SK-N-SH (cell line): ENCODE measurements around the gene SUPT5H. TPM values are rescaled to one million over a fixed set of nuclear protein-coding genes. Genes with fewer than 3 reads are reported as not detected.

Experiments
- CTCF ChIA-PET: fragments of 300-600, 350-600 bp; formaldehyde crosslinking; extraction: SDS; loops from one replicate; lab custom pipeline; 2021; lab: Yijun Ruan, JAX
- POLR2A ChIA-PET: fragments of 350-600 bp; sonication (Branson Sonifier 250); formaldehyde crosslinking; extraction: SDS; loops from one replicate; lab custom pipeline; 2020; ENCODE audit warnings: antibody characterized with exemption, inconsistent platforms; lab: Yijun Ruan, JAX
- DNase-seq: peaks from one replicate; pipeline ENCODE4 v3.0.0; 2012
- H2AFZ ChIP-seq: fragments of 200-600 bp; sonication (generic); 2 replicates; pipeline ENCODE4 v1.8.1; 2016; ENCODE audit warnings: antibody characterized with exemption, mild to moderate bottlenecking, low read depth
- H3F3A ChIP-seq: fragments of 200-600 bp; sonication (generic); replicated peaks from 2 replicates; pipeline ENCODE3; 2016; ENCODE audit warnings: antibody characterized with exemption, mild to moderate bottlenecking; ENCODE audit not compliant: insufficient read depth
- H3K27ac ChIP-seq, 2 experiments: fragments of 200-500 bp in 1 of 2; fragments of 200-600 bp in 1 of 2; sonication (Bioruptor generic) in 1 of 2; sonication (generic), shearing (Covaris generic) in 1 of 2; 2 replicates each; pipeline versions ENCODE4 v1.5.1 to v1.6.1; 2014 to 2016; ENCODE audit warnings: low read depth in 2 of 2, inconsistent platforms in 1 of 2, low read length in 1 of 2, mild to moderate bottlenecking in 1 of 2, mixed read lengths in 1 of 2
- H3K27me3 ChIP-seq: fragments of 200-600 bp; sonication (generic), shearing (Covaris generic); 2 replicates; pipeline ENCODE4 v1.6.1; 2016; ENCODE audit warnings: mixed run types; ENCODE audit not compliant: insufficient read depth
- H3K36me3 ChIP-seq, 2 experiments: fragments of 200-500 bp in 1 of 2; fragments of 200-600 bp in 1 of 2; sonication (Bioruptor generic) in 1 of 2; sonication (generic) in 1 of 2; replicated peaks in 1 of 2; 2 replicates each; pipeline versions ENCODE3 to v1.5.1; 2014 to 2016; ENCODE audit warnings: low read length in 1 of 2, mild to moderate bottlenecking in 1 of 2; ENCODE audit not compliant: insufficient read depth in 2 of 2, control insufficient read depth in 1 of 2
- H3K4me1 ChIP-seq, 2 experiments: fragments of 200-500 bp in 1 of 2; fragments of 200-600 bp in 1 of 2; sonication (Bioruptor generic) in 1 of 2; sonication (generic), shearing (Covaris generic) in 1 of 2; 2 replicates each; pipeline versions ENCODE4 v1.5.1 to v1.6.1; 2014 to 2016; ENCODE audit warnings: low read depth in 1 of 2, low read length in 1 of 2, mixed run types in 1 of 2; ENCODE audit not compliant: insufficient read depth in 2 of 2, control insufficient read depth in 1 of 2
- H3K4me2 ChIP-seq: fragments of 200-600 bp; sonication (generic), shearing (Covaris generic); 2 replicates; pipeline ENCODE4 v1.6.1; 2017; ENCODE audit warnings: mixed run types
- H3K4me3 ChIP-seq, 2 experiments: fragments of 200-500 bp in 1 of 2; fragments of 200-600 bp in 1 of 2; sonication (Bioruptor generic) in 1 of 2; sonication (generic), shearing (Covaris generic) in 1 of 2; 2 replicates each; pipeline versions ENCODE4 v1.5.1 to v1.8.1; 2014 to 2016; ENCODE audit warnings: low read depth in 2 of 2, inconsistent platforms in 1 of 2, low read length in 1 of 2, mild to moderate bottlenecking in 1 of 2, mixed read lengths in 1 of 2, moderate library complexity in 1 of 2
- H3K79me2 ChIP-seq: fragments of 200-600 bp; sonication (generic); 2 replicates; pipeline ENCODE4 v1.8.1; 2017; ENCODE audit warnings: mild to moderate bottlenecking; ENCODE audit not compliant: insufficient read depth
- H3K9ac ChIP-seq: fragments of 200-600 bp; sonication (generic); 2 replicates; pipeline ENCODE4 v1.6.1; 2017; ENCODE audit warnings: mixed run types
- H3K9me2 ChIP-seq: fragments of 200-600 bp; sonication (generic); 2 replicates; pipeline ENCODE4 v1.6.1; 2017; ENCODE audit warnings: mixed run types
- H3K9me3 ChIP-seq: fragments of 200-600 bp; sonication (generic); 2 replicates; pipeline ENCODE4 v1.6.1; 2017; ENCODE audit warnings: mixed run types, mild to moderate bottlenecking, moderate library complexity
- H4K20me1 ChIP-seq: fragments of 200-600 bp; sonication (generic); 2 replicates; pipeline ENCODE4 v1.6.1; 2017; ENCODE audit warnings: mild to moderate bottlenecking, mixed run types; ENCODE audit not compliant: insufficient read depth
- CHD2 ChIP-seq: fragments of 150-350 bp; IDR thresholded peaks from 2 replicates; pipeline ENCODE4 v1.6.1; 2018; ENCODE audit warnings: low read length; ENCODE audit not compliant: partially characterized antibody
- CTCF ChIP-seq: fragments of 200-600 bp; sonication (generic); IDR thresholded peaks from 2 replicates; pipeline ENCODE4 v1.6.1; 2017; ENCODE audit warnings: antibody characterized with exemption, mild to moderate bottlenecking, moderate library complexity
- ELF1 ChIP-seq: IDR thresholded peaks from 2 replicates; pipeline ENCODE4 v1.4.0; 2012
- EP300 ChIP-seq, 2 experiments: IDR thresholded peaks; 2 replicates each; pipeline versions ENCODE4 v1.4.0 to v1.6.1; 2012; ENCODE audit warnings: borderline replicate concordance in 1 of 2, low read depth in 1 of 2, low read length in 1 of 2
- FOXJ3 ChIP-seq: sonication (generic); formaldehyde crosslinking; IDR thresholded peaks from 2 replicates; pipeline ENCODE4 v1.5.1; 2020; ENCODE audit warnings: mild to moderate bottlenecking, missing genetic modification reagents
- FOXM1 ChIP-seq: IDR thresholded peaks from 2 replicates; pipeline ENCODE4 v1.4.0; 2012; ENCODE audit warnings: low read depth, mild to moderate bottlenecking
- JUND ChIP-seq: IDR thresholded peaks from 2 replicates; pipeline ENCODE4 v1.4.0; 2012
- MAX ChIP-seq: IDR thresholded peaks from 2 replicates; pipeline ENCODE4 v1.4.0; 2012; ENCODE audit warnings: low read depth
- MEF2A ChIP-seq: IDR thresholded peaks from 2 replicates; pipeline ENCODE4 v1.4.0; 2012; ENCODE audit warnings: low read depth, borderline replicate concordance
- MXI1 ChIP-seq: IDR thresholded peaks from 2 replicates; pipeline ENCODE4 v1.6.1; 2012; ENCODE audit warnings: mild to moderate bottlenecking, low read depth, low read length, improper control_type of control experiment
- NFIC ChIP-seq: IDR thresholded peaks from 2 replicates; pipeline ENCODE4 v1.4.0; 2012; ENCODE audit warnings: borderline replicate concordance
- NRF1 ChIP-seq: IDR thresholded peaks from 2 replicates; pipeline ENCODE4 v1.6.1; 2012; ENCODE audit warnings: low read depth, mild to moderate bottlenecking, low read length
- PBX3 ChIP-seq: IDR thresholded peaks from 2 replicates; pipeline ENCODE4; 2012
- RAD21 ChIP-seq: IDR thresholded peaks from 2 replicates; pipeline ENCODE4 v1.6.1; 2012; ENCODE audit warnings: mild to moderate bottlenecking, low read length
- REST ChIP-seq: IDR thresholded peaks from 2 replicates; pipeline ENCODE4 v1.6.1; 2012; ENCODE audit warnings: mild to moderate bottlenecking, low read depth, low read length, moderate library complexity
- RFX5 ChIP-seq: IDR thresholded peaks from 2 replicates; pipeline ENCODE4 v1.6.1; 2012; ENCODE audit warnings: mild to moderate bottlenecking, improper control_type of control experiment, low read length
- RXRA ChIP-seq: IDR thresholded peaks from 2 replicates; pipeline ENCODE4 v1.4.0; 2012; ENCODE audit warnings: low read depth, mild to moderate bottlenecking, borderline replicate concordance
- SIN3A ChIP-seq: IDR thresholded peaks from 2 replicates; pipeline ENCODE4 v1.6.1; 2012; ENCODE audit warnings: low read depth, mild to moderate bottlenecking, low read length, moderate library complexity, borderline replicate concordance
- TEAD4 ChIP-seq: IDR thresholded peaks from 2 replicates; pipeline ENCODE4 v1.4.0; 2012; ENCODE audit warnings: mild to moderate bottlenecking, borderline replicate concordance; ENCODE audit not compliant: insufficient read depth
- YY1 ChIP-seq: IDR thresholded peaks from 2 replicates; pipeline ENCODE4 v1.4.0; 2012; ENCODE audit warnings: low read depth, mild to moderate bottlenecking
- WGBS: methylation state at CpG from one replicate; pipeline ENCODE4 v1.1.6; 2017; ENCODE audit warnings: low lambda C conversion rate; 5-methylcytosine and 5-hydroxymethylcytosine counted together
- polyA plus RNA-seq, 3 experiments: library from polyadenylated mRNA; depleted of rRNA; stranded (reverse); fragments of >200 nt; gene quantifications; 2 replicates each; pipeline ENCODE4 v1.2.3, GENCODE V29; 2012
- TF ChIP-seq, protein P1 (sequence below): fragments of 150-350 bp; IDR thresholded peaks from 2 replicates; pipeline ENCODE4 v1.6.1; 2016; ENCODE audit warnings: mild to moderate bottlenecking, low read depth, low read length
- TF ChIP-seq, protein P2 (sequence below): fragments of 150-350 bp; IDR thresholded peaks from 2 replicates; pipeline ENCODE4 v1.6.1; 2017; ENCODE audit warnings: antibody characterized with exemption, low read length, low read depth, borderline replicate concordance
- TF ChIP-seq, protein P3 (sequence below): IDR thresholded peaks from 2 replicates; pipeline ENCODE4 v1.4.0; 2012; ENCODE audit warnings: low read depth, borderline replicate concordance

SUPT5H gene
- polyA plus RNA-seq, 1 of the 3 experiments (the other 2 are of a cell fraction): 137 TPM

DNA sequence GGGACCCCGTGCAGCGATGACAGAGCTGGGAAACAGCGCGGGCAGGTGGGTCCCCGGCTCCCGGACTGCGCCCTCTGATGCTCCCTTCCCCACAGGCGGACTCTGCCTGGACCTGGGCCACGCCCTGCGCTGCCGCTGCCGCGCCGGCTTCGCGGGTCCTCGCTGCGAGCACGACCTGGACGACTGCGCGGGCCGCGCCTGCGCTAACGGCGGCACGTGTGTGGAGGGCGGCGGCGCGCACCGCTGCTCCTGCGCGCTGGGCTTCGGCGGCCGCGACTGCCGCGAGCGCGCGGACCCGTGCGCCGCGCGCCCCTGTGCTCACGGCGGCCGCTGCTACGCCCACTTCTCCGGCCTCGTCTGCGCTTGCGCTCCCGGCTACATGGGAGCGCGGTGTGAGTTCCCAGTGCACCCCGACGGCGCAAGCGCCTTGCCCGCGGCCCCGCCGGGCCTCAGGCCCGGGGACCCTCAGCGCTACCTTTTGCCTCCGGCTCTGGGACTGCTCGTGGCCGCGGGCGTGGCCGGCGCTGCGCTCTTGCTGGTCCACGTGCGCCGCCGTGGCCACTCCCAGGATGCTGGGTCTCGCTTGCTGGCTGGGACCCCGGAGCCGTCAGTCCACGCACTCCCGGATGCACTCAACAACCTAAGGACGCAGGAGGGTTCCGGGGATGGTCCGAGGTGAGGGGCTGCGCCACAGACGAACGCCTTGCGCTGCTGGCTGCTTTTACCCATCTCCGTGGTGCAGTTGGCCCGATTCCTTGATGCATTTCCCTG lies 61.7 kb downstream of the SUPT5H start:
- no peaks in the 10 kb centered on the region for H3K36me3 ChIP-seq
- H3K27ac ChIP-seq: peak overlapping the region in 1 of 2 experiments; percentile 5; a peak in 1 of 4 replicates
- peaks cover 0 to 5% of the 10 kb centered on the region in 2 experiments; a peak in 1 of 4 replicates for H3K4me1 ChIP-seq
- no peaks in the 10 kb centered on the region for H3K79me2 ChIP-seq
- H3F3A ChIP-seq: no peaks in the 10 kb centered on the region
- WGBS: 18% methylated on average over 20 of the region's 96 CpGs
- no peaks in the 10 kb centered on the region for H3K9me2 ChIP-seq
- H3K4me2 ChIP-seq: peak overlapping the region; percentile 83
- H3K27me3 ChIP-seq: no peaks in the 10 kb centered on the region
- peak overlapping the region; percentile 53 for H3K9ac ChIP-seq
- ChIA-PET POLR2A (interaction anchor here (1.3 kb wide), 1 partner anchor 71 kb away, joined by 6 read pairs; the partner anchor contains the start of gene RPS16), CTCF (interaction anchor here (0.9 to 3.0 kb wide), 4 partner anchors 8 to 26 kb away, joined by 3 to 19 read pairs (median 4); partner anchors contain the start of genes DLL3, EID2B and SELENOV)
- H3K9me3 ChIP-seq: no peaks in the 10 kb centered on the region
- H2AFZ ChIP-seq: peak overlapping the region; percentile 84
- peak overlapping the region; percentile 64 to 76 for H3K4me3 ChIP-seq
- H4K20me1 ChIP-seq: no peaks in the 10 kb centered on the region
- DNase-seq: peak; percentile 96
- TF ChIP-seq PBX3 (no peak; the same call in 1 of the 2 replicates), NFIC (no peak), MAX (peak; percentile 98), YY1 (no peak), RXRA (no peak), CTCF (no peak), TEAD4 (no peak), MXI1 (peak; percentile 81), FOXM1 (no peak), REST (no peak), ELF1 (no peak), NRF1 (peak; percentile 79), SIN3A (peak; percentile 21; the same call in 1 of the 2 replicates), JUND (no peak), CHD2 (no peak), MEF2A (no peak), FOXJ3 (no peak), RFX5 (no peak), EP300 (IDR thresholded peaks at IDR 0.05; ENCODE audit: borderline replicate concordance in 1 of 2, low read depth in 1 of 2, low read length in 1 of 2) (no peak), RAD21 (no peak)
- TF ChIP-seq, protein P1, sequence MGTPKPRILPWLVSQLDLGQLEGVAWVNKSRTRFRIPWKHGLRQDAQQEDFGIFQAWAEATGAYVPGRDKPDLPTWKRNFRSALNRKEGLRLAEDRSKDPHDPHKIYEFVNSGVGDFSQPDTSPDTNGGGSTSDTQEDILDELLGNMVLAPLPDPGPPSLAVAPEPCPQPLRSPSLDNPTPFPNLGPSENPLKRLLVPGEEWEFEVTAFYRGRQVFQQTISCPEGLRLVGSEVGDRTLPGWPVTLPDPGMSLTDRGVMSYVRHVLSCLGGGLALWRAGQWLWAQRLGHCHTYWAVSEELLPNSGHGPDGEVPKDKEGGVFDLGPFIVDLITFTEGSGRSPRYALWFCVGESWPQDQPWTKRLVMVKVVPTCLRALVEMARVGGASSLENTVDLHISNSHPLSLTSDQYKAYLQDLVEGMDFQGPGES: no peak
- TF ChIP-seq, protein P2, sequence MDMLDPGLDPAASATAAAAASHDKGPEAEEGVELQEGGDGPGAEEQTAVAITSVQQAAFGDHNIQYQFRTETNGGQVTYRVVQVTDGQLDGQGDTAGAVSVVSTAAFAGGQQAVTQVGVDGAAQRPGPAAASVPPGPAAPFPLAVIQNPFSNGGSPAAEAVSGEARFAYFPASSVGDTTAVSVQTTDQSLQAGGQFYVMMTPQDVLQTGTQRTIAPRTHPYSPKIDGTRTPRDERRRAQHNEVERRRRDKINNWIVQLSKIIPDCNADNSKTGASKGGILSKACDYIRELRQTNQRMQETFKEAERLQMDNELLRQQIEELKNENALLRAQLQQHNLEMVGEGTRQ: peak; percentile 23; the same call in 1 of the 2 replicates
- TF ChIP-seq, protein P3, sequence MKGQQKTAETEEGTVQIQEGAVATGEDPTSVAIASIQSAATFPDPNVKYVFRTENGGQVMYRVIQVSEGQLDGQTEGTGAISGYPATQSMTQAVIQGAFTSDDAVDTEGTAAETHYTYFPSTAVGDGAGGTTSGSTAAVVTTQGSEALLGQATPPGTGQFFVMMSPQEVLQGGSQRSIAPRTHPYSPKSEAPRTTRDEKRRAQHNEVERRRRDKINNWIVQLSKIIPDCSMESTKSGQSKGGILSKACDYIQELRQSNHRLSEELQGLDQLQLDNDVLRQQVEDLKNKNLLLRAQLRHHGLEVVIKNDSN: peak; percentile 41
